ENCODE data around the gene ACOX3.
"Not testable (repeated sequence)": the region's sequence is repeated elsewhere in the genome, so short reads cannot be mapped to it uniquely, and the experiment has no call there.

ACOX3 gene

DNA sequence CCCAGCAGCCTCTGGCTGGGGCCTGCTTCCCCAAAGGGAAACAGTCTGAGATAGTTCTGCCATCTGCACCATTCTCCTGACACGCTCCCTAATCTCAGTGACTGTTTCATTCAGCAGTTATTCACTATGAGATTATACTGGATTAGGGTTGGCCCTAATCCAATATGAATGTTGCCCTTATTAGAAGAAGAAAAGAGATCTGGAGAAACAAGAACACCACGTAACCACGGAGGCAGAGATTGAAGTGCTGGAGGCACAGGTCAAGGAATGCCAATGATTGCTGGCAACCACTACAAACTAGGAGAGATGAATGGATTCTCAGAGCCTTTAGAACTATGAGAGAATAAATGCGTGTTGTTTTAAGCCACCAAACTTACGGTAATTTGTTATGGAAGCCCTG, 7.4 kb downstream of the ACOX3 start:
- no peak for DNase-seq (ENCODE audit: low read depth in 3 of 3)

DNA sequence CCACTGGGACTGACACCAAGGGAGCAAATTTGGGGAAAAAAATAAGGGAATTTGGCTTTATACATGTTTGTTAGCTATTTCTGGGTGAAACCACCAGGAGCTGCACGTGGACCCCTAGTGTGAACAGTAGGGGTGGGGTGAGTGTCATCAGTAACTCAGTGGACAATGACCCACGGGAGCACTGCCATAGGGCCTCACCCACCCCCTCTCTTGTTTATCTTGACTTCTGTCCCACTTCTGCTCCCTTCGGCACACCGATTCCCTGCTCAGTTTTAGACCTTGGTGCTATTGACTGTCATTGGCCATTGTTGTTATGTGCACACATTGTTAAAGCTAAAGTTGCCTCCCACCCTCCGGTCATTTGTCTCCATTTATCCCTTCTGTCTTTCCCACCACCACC, 9.0 kb downstream of the ACOX3 start:
- DNase-seq (ENCODE audit: low read depth in 3 of 3), result no peak

DNA sequence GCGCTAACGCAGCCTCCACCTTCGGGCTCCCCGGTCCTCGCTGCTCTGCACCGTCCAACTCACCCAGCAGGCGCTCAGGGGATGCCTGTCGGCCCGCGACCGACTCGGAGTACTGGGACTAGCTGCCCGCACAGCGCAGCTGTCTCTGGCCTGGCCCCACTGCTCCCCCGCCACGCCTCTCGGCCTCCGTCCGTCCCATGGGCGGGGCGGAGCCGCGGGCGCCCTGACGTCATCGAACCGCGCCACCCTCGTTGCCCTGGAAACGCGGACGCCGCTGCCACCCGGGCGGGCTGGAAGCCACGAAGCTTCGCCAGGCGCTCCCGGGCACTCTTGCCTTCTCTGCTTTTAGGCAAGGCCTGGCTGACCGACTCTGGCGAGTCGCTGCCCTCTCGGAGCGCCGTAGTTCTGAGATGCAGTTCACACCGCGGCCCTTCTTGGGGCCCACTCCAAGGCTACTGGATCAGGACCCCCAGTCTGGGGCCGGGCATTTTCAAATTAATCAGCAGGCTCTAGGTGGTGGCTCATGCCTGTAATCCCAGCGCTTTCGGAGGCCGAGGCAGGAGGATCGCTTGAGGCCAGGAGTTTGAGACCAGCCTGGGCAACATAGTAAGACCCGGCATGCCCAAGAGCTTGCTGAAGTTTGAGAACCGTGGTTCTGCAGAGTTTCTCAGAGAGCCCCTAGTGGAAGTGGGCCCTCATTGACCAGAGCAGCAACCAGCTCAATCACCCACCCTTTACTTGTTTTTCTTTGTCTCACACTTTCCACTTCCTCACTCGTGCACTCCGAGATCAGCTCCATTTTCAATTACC, 12.0 kb downstream of the ACOX3 start:
- peak; percentile 85 to 93 (median 90) for DNase-seq (ENCODE audit: low read depth in 3 of 3)

DNA sequence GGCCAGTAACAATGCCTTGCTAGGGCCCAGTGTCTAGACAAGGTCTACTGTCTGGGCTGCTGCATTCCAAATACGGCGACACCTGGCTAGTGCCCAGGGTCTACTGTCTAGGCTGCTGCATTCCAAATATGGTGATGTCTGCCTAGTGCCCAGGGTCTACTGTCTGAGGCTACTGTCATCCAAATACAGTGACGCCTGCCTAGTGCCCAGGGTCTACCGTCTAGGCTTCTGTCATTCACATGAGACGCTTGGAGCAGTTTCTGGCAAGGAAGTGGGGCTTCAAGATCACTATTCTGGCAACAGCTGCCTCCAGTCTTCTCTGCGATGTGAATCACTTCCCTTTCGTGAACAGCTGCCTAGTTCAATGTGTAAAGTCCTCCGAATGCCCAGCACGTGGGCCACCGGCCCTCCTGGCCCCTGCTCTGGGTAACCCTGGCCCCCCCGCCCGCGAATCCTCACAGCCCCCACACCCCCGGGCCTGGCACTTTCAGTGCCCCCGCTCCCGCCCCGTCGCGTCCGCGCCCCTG, 12.7 kb downstream of the ACOX3 start:
- no peak for DNase-seq (ENCODE audit: low read depth in 3 of 3)

DNA sequence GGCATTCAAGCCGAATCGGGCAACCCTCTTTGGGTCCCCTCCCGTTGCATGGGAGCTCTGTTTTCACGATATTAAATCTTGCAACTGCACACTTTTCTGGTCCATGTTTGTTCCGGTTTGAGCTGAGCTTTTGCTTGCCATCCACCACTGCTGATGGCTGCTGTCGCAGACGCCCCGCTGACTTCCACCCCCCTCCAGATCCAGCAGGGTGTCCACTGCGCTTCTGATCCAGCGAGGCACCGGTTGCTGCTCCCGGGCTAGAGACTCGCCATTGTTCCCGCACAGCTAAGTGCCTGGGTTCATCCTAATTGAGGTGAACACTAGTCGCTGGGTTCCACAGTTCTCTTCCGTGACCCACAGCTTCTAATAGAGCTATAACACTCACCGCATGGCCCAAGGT, 13.3 kb downstream of the ACOX3 start:
- DNase-seq (ENCODE audit: low read depth in 3 of 3), result no peak

DNA sequence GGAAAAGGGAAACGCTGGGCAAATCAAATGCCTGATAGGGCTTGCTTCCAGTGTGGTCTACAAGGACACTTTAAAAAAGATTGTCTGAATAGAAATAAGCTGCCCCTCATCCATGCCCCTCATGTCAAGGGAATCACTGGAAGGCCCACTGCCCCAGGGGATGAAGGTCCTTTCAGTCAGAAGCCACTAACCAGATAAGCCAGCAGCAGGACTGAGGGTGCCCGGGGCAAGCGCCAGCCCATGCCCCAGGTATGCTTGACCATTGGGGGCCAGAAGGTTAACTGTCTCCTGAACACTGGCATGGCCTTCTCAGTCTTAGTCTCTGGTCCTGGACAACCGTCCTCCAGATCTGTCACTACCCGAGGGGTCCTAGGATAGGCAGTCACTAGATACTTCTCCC, 17.7 kb downstream of the ACOX3 start:
- no peak for DNase-seq (ENCODE audit: low read depth in 3 of 3)

DNA sequence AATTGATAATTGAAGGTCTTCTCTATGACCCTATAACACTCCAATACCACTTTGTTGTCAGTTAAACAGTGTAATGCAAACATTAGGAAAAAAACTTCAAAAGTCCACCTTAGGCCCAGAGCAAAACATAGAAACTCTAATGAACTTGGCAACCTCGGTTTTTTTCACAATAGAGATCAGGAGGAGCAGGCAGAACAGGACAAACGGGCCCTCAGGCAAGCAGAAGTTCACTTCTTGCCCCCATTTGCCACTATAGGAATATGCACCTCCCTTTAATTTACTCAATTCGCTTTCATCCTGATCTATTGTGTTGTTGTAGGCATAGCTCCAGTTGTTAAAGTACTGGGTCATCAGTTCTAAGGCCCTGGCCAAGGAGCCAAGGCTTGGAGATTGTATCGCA, 18.2 kb downstream of the ACOX3 start:
- DNase-seq (ENCODE audit: low read depth in 3 of 3), result no peak

DNA sequence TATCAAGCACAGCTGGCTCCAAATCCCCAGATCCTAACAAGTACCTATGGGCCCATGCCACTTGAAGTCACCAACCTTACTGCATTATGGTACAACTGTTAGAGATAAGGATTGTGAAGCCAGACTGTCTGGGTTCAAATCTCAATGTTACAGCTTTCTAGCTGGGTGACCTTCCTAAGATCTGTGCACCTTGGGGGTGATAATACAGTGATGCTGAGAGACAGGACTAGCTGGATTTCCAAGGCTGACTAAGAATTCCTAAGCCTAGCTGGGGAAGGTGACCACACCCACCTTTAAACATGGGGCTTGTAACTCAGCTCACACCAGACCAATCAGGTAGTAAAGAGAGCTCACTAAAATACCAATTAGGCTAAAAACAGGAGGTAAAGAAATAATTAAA, 20.4 kb downstream of the ACOX3 start:
- not testable (repeated sequence) for DNase-seq (ENCODE audit: low read depth in 3 of 3)

DNA sequence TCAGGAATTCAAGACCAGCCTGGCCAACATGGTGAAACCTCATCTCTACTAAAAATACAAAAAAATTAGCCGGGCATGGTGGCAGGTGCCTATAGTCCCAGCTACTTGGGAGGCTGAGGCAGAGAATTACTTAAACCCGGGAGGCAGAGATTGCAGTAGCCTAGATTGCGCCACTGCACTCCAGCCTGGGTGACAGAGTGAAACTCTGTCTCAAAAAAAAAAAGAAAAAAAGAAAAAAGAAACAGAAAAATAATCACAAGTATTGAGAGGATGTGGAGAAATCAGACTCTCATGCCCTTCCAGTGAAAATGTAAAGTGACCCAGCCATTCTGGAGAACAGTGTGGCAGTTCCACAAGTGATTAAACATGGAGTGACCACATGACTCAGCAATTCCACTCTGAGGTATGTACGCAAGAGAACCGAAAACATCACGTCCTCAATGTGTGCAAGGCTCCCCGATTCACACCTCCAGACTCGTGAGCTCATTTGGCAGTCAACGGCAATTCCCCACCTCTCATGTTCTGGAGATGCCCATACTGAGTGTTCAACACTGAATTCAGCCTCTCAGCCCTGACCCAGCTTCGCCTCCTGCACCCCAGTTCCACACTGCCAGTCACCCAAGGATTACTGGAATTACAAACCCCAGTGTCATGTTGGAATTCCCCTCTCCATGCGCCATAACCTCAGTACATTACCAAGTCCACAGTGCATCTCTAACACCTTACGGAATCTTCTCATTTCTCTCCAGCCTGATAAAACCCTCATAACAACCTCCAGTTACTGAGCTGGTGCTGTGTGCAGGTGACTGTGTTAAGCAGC, 21.1 kb downstream of the ACOX3 start:
- DNase-seq (ENCODE audit: low read depth in 3 of 3), result no peak

DNA sequence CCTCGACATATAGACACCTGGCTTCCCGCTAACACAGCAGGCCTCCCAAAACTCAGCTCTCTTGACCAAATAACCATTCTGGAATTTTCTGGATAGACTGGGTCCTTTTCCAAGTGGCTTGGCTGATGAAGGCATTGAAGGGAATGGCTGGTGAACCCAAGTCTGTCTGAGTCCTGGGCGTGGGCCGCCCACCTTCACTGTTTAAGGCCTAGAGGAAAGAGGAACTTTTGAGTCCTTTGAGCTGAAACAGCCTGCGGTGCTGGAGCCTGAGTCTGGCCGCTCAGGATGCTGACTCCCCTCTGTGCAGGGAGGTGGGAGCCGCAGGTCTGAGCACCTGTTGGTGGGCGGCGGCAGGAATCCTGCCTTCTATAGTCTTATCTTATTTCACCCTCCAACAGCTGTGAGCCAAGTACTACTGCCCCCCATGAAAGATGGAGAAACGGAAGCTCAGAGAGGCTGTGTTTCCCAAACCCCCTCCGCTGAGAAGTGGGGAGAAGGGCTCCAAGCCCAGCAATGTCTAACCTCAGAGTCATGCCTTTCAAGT, 23.4 kb downstream of the ACOX3 start:
- no peak for DNase-seq (ENCODE audit: low read depth in 3 of 3)

DNA sequence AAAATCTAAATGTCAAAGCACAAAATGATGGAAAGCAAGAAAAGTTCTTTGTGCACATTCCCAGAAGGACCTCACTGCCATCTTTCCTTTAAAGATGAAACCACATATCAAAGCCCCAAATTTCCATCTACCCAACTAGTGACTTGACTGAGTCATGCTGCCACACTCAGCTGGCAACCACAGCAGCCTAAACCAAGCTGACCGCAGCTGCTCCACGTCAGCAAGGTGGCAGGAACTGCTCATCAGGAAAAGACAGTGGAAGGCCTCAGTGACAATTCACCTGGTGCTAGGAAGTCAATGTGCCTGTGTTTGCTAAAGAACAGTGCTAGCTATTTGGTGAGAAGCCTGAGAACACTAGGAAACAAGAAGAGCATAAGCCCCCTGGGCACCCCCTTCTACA, 26.1 kb downstream of the ACOX3 start:
- DNase-seq (ENCODE audit: low read depth in 3 of 3), result peak in 1 of 3 experiments; percentile 33

DNA sequence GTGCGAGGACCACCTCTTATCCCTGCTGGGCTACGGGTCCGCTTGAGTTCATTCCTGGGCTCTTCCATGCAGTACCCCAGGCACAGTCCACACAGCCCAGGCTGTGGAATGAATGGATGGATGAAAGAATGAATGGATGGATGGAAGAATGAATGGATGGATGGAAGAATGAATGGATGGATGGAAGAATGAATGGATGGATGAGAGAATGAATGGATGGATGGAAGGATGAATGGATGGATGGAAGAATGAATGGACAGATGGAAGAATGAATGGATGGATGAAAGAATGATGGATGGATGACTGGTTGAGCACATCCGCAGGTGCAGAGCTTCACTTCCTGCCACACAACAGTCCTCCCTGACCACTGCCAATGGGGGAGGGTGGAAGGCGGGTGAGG, 28.2 kb downstream of the ACOX3 start:
- no peak for DNase-seq (ENCODE audit: low read depth in 3 of 3)

DNA sequence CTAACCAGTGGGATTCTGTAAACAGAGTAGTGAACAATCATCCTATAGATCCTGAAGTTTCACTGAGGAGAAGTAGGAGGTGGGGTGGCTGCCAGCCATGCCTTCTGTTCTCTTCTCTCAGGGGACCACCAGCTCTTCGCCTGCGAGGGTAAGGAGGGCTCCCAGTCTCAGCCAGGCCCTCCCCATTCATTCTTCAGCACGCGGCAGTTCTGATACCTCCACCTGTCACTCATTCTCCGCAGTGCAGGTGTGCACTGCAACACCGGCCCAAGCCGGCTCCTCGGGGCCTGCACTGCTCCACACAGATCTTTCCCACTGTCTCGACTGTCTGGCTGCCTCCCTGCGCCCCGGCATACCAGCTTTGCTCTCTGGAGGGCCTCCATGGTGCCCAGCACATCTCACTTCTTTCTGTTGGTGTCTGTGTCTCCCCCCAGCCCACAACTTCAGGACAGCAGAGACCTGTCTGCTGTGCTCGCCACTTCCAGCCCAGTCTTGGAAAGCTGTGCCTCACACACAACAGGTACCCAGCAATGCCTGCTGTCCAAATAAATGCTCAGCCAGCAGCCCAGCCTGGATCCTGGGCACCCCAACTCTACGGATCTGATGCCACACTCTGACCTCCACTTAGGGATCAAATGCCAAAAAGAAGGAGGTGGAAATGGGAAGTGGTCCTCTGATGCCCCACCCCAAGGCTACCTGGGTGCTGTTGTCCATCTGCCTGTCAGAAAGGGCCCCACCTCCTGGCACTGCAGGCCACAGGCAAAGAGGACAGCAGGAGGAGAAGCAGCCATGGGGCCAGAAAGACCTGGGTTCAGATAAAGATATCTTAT, 29.0 kb downstream of the ACOX3 start:
- DNase-seq (ENCODE audit: low read depth in 3 of 3), result no peak

DNA sequence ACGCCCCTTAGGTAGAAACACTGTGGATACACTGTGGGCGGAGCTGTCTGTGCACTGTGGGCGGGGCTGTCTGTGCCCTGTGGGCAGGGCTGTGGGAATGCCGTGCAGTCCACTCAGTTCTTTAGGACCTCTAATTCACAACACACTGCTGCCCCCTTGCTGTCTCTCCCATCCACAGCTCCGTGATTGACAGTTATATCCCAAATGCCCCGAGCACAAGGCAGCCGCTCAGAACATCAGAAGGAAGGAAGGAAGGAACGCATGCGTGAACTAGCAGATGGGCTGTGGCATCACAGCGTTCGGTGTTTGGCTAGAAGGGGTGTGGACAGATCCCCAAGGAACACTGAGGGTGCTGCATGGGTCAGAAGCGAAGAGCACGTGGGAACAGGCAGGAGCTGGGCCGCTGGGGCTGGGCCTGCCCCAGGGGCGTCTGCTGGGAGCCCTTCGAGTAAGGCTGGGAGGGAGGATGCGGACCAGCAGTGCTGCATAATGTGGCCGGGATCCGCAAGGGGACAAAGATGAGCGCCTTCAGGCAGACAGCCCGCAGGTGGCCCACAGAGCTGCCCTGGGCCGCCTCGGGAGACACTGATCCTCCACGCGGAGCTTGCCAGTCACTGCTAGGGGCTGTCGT, 29.8 kb downstream of the ACOX3 start:
- no peak for DNase-seq (ENCODE audit: low read depth in 3 of 3)

DNA sequence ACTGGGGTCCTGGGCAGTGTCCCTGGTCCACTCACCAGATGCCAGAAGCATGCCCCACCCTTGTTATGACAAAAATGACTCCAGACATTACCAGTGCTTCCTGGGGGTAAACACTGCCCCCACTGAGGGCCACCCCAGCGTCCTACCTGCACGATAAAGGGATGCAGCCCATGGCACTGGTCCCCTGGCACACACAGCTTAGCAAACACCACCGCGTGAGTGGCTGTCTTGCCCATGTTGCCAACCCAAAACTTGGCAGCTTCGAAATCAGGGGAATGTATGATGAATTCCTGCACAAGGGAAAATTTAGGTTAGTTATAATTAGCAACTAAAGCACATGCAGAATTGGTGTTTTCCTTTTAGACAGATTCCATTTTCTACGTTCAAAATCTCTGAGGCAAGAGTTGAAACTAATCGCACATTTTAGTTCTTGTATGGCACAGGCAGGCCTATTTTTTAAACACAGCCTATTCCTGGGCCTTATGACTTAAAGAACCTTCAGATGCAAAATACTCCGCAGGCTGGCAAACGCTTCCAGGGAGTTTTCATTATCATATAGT, 30.4 kb downstream of the ACOX3 start:
- DNase-seq (ENCODE audit: low read depth in 3 of 3), result no peak

DNA sequence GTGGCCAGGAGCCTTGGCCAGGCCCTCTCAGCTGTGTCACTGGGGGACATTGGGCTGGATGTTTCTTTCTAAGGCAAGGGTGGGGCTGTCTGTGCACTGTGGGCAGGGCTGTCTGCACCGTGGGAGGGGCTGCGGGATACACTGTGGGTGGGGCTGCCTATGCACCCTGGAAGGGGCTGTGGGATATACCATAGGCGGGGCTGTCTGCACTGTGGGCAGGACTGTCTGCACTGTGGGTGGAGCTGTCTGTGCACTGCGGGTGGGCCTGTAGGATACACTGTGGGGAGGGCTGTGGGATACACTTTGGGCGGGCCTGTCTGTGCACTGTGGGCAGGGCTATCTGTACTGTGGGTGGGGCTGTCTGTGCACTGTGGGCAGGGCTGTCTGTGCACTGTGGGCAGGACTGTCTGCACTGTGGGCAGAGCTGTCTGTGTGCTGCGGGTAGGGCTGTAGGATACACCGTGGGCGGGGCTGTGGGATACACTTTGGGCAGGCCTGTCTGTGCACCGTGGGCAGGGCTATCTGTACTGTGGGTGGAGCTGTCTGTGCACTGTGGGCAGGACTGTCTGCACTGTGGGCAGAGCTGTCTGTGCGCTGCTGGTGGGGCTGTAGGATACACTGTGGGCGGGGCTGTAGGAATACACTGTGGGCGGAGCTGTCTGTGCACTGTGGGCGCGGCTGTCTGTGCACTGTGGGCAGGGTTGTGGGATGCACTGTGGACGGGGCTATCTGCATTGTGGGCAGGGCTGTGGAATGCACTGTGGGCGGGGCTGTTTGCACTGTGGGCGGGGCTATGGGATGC, 31.1 kb downstream of the ACOX3 start:
- peak in 2 of 3 experiments; percentile 9 to 40 for DNase-seq (ENCODE audit: low read depth in 3 of 3)

DNA sequence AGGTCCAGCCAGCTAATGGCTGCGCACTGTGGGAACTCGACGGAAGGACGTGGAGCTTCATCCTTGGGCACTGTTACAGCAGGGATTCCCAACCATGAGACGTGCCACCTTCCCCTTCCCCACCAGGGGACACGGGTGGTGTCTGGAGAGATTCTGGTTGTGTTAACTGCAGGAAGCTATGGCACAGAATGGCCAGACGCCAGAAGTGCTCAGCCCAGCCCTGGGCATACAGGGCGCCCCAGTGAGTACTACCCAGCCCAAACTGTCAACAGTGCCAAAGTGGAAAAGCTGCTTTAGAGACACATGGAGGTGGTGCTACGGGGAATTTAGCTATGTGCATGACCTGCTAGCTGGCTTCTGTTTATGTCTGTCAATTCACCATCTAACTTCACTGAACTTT, 32.8 kb downstream of the ACOX3 start:
- DNase-seq (ENCODE audit: low read depth in 3 of 3), result no peak

DNA sequence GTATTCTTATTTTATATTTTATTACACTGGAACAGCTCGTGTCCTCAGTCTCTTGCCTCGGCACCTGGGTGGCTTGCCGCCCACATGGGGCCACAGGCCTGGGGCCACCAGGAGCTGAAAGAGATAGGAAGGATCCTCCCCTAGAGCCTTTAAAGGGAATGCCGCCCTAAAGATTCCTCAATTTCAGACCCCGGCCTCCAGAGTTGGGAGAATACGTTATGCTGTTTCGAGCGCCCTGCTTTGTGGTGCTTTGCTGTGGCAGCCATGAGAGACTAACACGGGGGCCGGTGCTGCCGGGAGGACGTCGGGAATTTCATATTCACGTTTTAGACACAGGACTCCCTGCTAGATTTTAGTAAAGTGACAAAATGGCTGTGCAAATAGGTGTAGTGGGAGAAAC, 33.2 kb downstream of the ACOX3 start:
- no peak for DNase-seq (ENCODE audit: low read depth in 3 of 3)

DNA sequence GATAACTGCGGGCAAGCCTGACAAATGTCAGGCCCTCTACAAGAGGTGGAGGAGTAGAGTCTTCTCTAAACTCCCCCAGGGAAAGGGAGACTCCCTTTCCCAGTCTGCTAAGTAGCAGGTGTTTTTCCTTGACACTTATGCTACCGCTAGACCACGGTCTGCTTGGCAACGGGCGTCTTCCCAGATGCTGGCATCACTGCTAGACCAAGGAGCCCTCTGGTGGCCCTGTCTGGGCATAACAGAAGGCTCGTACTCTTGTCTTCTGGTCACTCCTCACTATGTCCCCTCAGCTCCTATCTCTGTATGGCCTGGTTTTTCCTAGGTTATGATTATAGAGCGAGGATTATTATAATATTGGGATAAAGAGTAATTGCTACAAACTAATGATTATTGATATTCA, 33.6 kb downstream of the ACOX3 start:
- not testable (repeated sequence) for DNase-seq (ENCODE audit: low read depth in 3 of 3)

DNA sequence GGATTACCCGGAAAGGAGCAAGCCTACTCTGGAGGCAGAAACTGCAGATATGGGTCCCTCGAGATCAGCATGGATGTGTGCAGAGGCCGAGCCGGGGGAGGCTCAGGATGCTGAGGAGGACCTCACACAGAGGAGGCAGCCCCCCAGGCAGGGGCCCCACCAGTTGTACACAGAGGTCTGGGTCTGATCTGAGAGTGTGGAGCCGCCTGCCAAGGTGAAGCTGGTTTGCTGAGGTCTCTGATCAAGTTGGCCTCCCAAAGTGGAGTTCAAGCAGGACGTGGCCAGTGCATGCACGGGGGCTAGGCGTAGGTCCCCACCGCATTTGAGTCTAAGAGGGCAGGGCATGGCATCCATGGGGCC, 35.0 kb downstream of the ACOX3 start:
- DNase-seq (ENCODE audit: low read depth in 3 of 3), result no peak

Measured in stimulated activated CD4-positive, alpha-beta T cell treated with anti-CD3 and anti-CD28 coated beads, TNF-alpha, amount 100 ng/mL, for 4 hours (primary cell).